Peyer's patch (tissue), 4 donors: ENCODE data around the gene APPL2.

ENCODE experiments used
- POLR2A ChIP-seq, 2 donors: fragments of 450-650 bp; IDR thresholded peaks; one replicate each; pipeline ENCODE4 v1.5.1; 2017; ENCODE audit warnings: antibody characterized with exemption in 2 of 2, mild to moderate bottlenecking in 2 of 2, moderate library complexity in 2 of 2
- TF ChIP-seq, protein P1 (sequence below), 6 experiments: fragments of 450-650 bp in 4 of 6; fragments of 200-600 bp in 2 of 6; sonication (generic) in 1 of 6; IDR thresholded peaks; one replicate each; pipeline ENCODE4 v1.5.1; 2017 to 2019; ENCODE audit warnings: antibody characterized with exemption in 6 of 6, mild to moderate bottlenecking in 3 of 6, moderate library complexity in 1 of 6

DNA sequence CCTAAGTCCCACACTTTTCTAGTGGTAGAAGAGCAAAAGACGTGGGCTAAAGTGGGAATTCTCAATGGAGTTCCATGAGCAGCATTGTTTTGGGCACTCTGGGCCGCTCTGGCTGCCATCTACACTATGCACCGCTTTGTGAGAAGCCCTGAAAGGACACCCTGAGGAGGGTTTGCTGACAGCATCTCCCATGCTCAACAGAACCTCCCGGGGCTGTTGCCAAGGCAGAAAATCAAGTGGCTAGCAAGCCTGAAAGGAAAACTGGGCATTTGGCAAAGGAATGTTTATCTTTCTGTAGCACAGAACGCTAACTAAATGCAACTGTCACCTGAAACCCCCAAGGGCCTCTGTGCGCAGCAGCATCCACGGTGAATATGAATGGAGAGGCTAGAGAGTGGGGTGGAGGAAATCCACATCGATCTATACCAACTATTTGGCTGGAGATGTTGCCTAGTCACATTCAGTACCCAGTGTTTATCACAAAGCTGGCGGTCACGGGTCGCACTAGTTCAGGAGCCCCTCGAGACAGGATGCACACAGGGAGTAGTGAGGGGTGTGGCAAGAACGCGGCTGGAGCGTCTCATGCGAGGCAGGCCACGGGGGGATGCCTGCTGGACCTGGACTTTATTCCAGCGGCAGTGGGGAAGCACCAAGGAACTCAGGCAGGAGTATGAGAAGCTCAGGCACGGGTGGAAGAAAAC is 14.2 kb downstream of the APPL2 start:
- TF ChIP-seq, protein P1, sequence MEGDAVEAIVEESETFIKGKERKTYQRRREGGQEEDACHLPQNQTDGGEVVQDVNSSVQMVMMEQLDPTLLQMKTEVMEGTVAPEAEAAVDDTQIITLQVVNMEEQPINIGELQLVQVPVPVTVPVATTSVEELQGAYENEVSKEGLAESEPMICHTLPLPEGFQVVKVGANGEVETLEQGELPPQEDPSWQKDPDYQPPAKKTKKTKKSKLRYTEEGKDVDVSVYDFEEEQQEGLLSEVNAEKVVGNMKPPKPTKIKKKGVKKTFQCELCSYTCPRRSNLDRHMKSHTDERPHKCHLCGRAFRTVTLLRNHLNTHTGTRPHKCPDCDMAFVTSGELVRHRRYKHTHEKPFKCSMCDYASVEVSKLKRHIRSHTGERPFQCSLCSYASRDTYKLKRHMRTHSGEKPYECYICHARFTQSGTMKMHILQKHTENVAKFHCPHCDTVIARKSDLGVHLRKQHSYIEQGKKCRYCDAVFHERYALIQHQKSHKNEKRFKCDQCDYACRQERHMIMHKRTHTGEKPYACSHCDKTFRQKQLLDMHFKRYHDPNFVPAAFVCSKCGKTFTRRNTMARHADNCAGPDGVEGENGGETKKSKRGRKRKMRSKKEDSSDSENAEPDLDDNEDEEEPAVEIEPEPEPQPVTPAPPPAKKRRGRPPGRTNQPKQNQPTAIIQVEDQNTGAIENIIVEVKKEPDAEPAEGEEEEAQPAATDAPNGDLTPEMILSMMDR (IDR thresholded peaks at IDR 0.05) = no peak
- no peak for TF ChIP-seq POLR2A (IDR thresholded peaks at IDR 0.05)
